GM19035 (cell line): ENCODE data around the gene FXYD5.

Source experiments
- ATAC-seq: cut with Tn5 transposase; IDR thresholded peaks from one replicate; pipeline ENCODE4 v1.9.1; 2021; ENCODE audit not compliant: unreplicated experiment

The FXYD5 gene

GRCh38 chr19:35155441-35155840, 906 bp downstream of the FXYD5 start:
- no peak for ATAC-seq

GRCh38 chr19:35155981-35156672, 1.6 kb downstream of the FXYD5 start:
- no peak for ATAC-seq

GRCh38 chr19:35156673-35157014, 2.1 kb downstream of the FXYD5 start:
- no peak for ATAC-seq

GRCh38 chr19:35157431-35157830, 2.9 kb downstream of the FXYD5 start:
- no peak for ATAC-seq

- no peak for ATAC-seq
Measured at GRCh38 chr19:35159606-35160005, 5.1 kb downstream of the FXYD5 start.

- no peak for ATAC-seq
Measured at GRCh38 chr19:35160629-35161433, 6.3 kb downstream of the FXYD5 start.

GRCh38 chr19:35161434-35161743, 6.9 kb downstream of the FXYD5 start:
- ATAC-seq = no peak

- no peak for ATAC-seq
Measured at GRCh38 chr19:35162471-35163326, 8.2 kb downstream of the FXYD5 start.

GRCh38 chr19:35164418-35164817, 9.9 kb downstream of the FXYD5 start:
- no peak for ATAC-seq

GRCh38 chr19:35165200-35166058, 10.9 kb downstream of the FXYD5 start:
- no peak for ATAC-seq

GRCh38 chr19:35166100-35167063, 11.8 kb downstream of the FXYD5 start:
- no peak for ATAC-seq

- ATAC-seq = no peak
Measured at GRCh38 chr19:35167251-35168119, 12.9 kb downstream of the FXYD5 start.

- ATAC-seq = no peak
Measured at GRCh38 chr19:35168196-35168595, 13.7 kb downstream of the FXYD5 start.

GRCh38 chr19:35169221-35169995, 14.9 kb downstream of the FXYD5 start:
- ATAC-seq = no peak

GRCh38 chr19:35170359-35171061, 16.0 kb downstream of the FXYD5 start:
- ATAC-seq = no peak

- ATAC-seq = no peak
Measured at GRCh38 chr19:35171730-35172129, 17.2 kb downstream of the FXYD5 start.

GRCh38 chr19:35174226-35174625, 19.7 kb downstream of the FXYD5 start:
- ATAC-seq = no peak
